DOHH2 (cell line): ENCODE results near the gene SSTR4.

Experiments
- H3F3A ChIP-seq: fragments of 200-600 bp; sonication (generic), shearing (Covaris generic); 2 replicates; pipeline ENCODE4 v1.6.0; 2016; ENCODE audit warnings: antibody characterized with exemption, mild to moderate bottlenecking; ENCODE audit not compliant: control insufficient read depth, insufficient read depth
- H3K27ac ChIP-seq: fragments of 200-600 bp; sonication (generic); 2 replicates; pipeline ENCODE4 v1.5.1; 2014; ENCODE audit warnings: low read depth, mild to moderate bottlenecking, low read length, moderate library complexity
- H3K27me3 ChIP-seq: fragments of 200-600 bp; sonication (generic); 2 replicates; pipeline ENCODE4 v1.6.1; 2014; ENCODE audit warnings: mild to moderate bottlenecking, low read length, mixed read lengths; ENCODE audit not compliant: control insufficient read depth
- H3K36me3 ChIP-seq: fragments of 200-600 bp; sonication (generic); 2 replicates; pipeline ENCODE4 v1.6.1; 2014; ENCODE audit warnings: mild to moderate bottlenecking, low read length, moderate library complexity, mixed read lengths; ENCODE audit not compliant: control insufficient read depth
- H3K4me1 ChIP-seq: fragments of 200-600 bp; sonication (generic); 2 replicates; pipeline ENCODE4 v1.6.1; 2014; ENCODE audit warnings: mild to moderate bottlenecking, low read length, mixed read lengths; ENCODE audit not compliant: control insufficient read depth
- H3K4me2 ChIP-seq: fragments of 200-600 bp; sonication (generic); 2 replicates; pipeline ENCODE4 v1.6.0; 2014; ENCODE audit warnings: mild to moderate bottlenecking, low read length, moderate library complexity
- H3K4me3 ChIP-seq: fragments of 200-600 bp; sonication (generic); 2 replicates; pipeline ENCODE4 v1.5.1; 2014; ENCODE audit warnings: mild to moderate bottlenecking, low read length, mixed read lengths
- H3K79me2 ChIP-seq: fragments of 200-600 bp; sonication (generic); 2 replicates; pipeline ENCODE4 v1.6.1; 2014; ENCODE audit warnings: mild to moderate bottlenecking, low read length, mixed read lengths; ENCODE audit not compliant: control insufficient read depth
- H3K9me2 ChIP-seq: fragments of 200-600 bp; sonication (generic); replicated peaks from 2 replicates; pipeline ENCODE4 v1.6.1; 2014; ENCODE audit warnings: mild to moderate bottlenecking, low read length, mixed read lengths; ENCODE audit not compliant: control insufficient read depth
- H3K9me3 ChIP-seq: fragments of 200-600 bp; sonication (generic); 2 replicates; pipeline ENCODE4 v1.6.1; 2014; ENCODE audit warnings: antibody characterized with exemption, low read length, mixed read lengths; ENCODE audit not compliant: control insufficient read depth, insufficient read depth
- H4K20me1 ChIP-seq: fragments of 200-600 bp; sonication (generic); 2 replicates; pipeline ENCODE4 v1.6.0; 2014; ENCODE audit warnings: low read depth, mild to moderate bottlenecking, antibody characterized with exemption, low read length, moderate library complexity; ENCODE audit not compliant: control insufficient read depth, insufficient read depth
- EZH2phosphoT487 ChIP-seq: fragments of 200-600 bp; sonication (generic); IDR thresholded peaks from 2 replicates; pipeline ENCODE4 v1.6.1; 2017; ENCODE audit warnings: borderline replicate concordance, mild to moderate bottlenecking, antibody characterized with exemption, low read length, moderate library complexity, mixed read lengths
- TF ChIP-seq, protein P1 (sequence below): fragments of 200-600 bp; sonication (generic); IDR thresholded peaks from one replicate; pipeline ENCODE4 v1.5.1; 2014; ENCODE audit warnings: antibody characterized with exemption, mild to moderate bottlenecking, low read depth, low read length; ENCODE audit not compliant: poor library complexity, severe bottlenecking

The SSTR4 gene

DNA sequence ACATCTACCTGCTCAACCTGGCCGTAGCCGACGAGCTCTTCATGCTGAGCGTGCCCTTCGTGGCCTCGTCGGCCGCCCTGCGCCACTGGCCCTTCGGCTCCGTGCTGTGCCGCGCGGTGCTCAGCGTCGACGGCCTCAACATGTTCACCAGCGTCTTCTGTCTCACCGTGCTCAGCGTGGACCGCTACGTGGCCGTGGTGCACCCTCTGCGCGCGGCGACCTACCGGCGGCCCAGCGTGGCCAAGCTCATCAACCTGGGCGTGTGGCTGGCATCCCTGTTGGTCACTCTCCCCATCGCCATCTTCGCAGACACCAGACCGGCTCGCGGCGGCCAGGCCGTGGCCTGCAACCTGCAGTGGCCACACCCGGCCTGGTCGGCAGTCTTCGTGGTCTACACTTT lies 619 bp downstream of the SSTR4 start:
- no peak overlapping the region for H3K27ac ChIP-seq
- no peak overlapping the region for H3K4me2 ChIP-seq
- H3K9me2 ChIP-seq = no peaks in the 10 kb centered on the region
- H3K4me1 ChIP-seq = no peaks in the 10 kb centered on the region
- H4K20me1 ChIP-seq = no peaks in the 10 kb centered on the region
- no peak overlapping the region for H3K4me3 ChIP-seq
- H3K79me2 ChIP-seq = no peaks in the 10 kb centered on the region
- H3K27me3 ChIP-seq = no peaks in the 10 kb centered on the region
- H3K9me3 ChIP-seq = peaks cover 3% of the 10 kb centered on the region; the same call in 1 of the 2 replicates
- no peaks in the 10 kb centered on the region for H3K36me3 ChIP-seq
- no peaks in the 10 kb centered on the region for H3F3A ChIP-seq
- TF ChIP-seq, protein P1, sequence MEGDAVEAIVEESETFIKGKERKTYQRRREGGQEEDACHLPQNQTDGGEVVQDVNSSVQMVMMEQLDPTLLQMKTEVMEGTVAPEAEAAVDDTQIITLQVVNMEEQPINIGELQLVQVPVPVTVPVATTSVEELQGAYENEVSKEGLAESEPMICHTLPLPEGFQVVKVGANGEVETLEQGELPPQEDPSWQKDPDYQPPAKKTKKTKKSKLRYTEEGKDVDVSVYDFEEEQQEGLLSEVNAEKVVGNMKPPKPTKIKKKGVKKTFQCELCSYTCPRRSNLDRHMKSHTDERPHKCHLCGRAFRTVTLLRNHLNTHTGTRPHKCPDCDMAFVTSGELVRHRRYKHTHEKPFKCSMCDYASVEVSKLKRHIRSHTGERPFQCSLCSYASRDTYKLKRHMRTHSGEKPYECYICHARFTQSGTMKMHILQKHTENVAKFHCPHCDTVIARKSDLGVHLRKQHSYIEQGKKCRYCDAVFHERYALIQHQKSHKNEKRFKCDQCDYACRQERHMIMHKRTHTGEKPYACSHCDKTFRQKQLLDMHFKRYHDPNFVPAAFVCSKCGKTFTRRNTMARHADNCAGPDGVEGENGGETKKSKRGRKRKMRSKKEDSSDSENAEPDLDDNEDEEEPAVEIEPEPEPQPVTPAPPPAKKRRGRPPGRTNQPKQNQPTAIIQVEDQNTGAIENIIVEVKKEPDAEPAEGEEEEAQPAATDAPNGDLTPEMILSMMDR = no peak
- TF ChIP-seq EZH2phosphoT487 = no peak

DNA sequence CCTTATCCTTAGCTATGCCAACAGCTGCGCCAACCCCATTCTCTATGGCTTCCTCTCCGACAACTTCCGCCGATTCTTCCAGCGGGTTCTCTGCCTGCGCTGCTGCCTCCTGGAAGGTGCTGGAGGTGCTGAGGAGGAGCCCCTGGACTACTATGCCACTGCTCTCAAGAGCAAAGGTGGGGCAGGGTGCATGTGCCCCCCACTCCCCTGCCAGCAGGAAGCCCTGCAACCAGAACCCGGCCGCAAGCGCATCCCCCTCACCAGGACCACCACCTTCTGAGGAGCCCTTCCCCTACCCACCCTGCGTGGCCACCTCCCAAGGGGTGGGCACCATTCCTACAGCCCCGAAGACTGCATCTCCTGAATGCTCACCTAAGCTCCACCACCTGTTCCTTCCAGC lies 1.3 kb downstream of the SSTR4 start:
- H3K9me2 ChIP-seq = no peaks in the 10 kb centered on the region
- H3K9me3 ChIP-seq = peaks cover 3% of the 10 kb centered on the region; the same call in 1 of the 2 replicates
- no peaks in the 10 kb centered on the region for H3F3A ChIP-seq
- no peaks in the 10 kb centered on the region for H3K36me3 ChIP-seq
- H3K4me1 ChIP-seq = no peaks in the 10 kb centered on the region
- no peaks in the 10 kb centered on the region for H4K20me1 ChIP-seq
- no peaks in the 10 kb centered on the region for H3K79me2 ChIP-seq
- H3K27ac ChIP-seq = no peak overlapping the region
- TF ChIP-seq, protein P1 = no peak
- no peak for TF ChIP-seq EZH2phosphoT487
- H3K4me2 ChIP-seq = no peak overlapping the region
- H3K27me3 ChIP-seq = no peaks in the 10 kb centered on the region
- H3K4me3 ChIP-seq = no peak overlapping the region

DNA sequence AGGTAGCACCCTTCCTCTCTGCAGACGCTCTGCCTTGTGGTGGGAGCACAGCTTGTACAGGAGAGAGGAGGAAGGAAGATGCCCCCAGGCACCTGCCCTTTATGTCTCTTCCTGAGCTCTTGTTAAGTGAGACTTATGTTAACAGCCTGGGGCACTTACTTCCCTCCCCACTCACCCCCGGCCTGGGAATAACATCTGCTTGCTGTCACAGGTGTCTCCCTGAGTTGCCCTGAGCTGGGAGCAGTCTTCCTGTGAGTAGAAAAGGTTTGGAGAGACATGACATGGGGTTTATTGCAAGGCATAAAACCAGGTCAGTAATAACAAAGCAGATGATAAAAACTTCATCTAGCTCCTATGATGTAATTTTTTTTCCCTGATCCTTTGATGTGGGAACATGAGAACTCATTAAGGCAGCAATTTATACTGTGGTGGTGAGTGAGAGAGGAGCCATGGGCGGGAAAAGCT lies 1.9 kb downstream of the SSTR4 start:
- H3K36me3 ChIP-seq = no peaks in the 10 kb centered on the region
- no peak overlapping the region for H3K27ac ChIP-seq
- no peaks in the 10 kb centered on the region for H3K9me2 ChIP-seq
- peaks cover 3% of the 10 kb centered on the region; the same call in 1 of the 2 replicates for H3K9me3 ChIP-seq
- H3K27me3 ChIP-seq = no peaks in the 10 kb centered on the region
- H3K79me2 ChIP-seq = no peaks in the 10 kb centered on the region
- H3K4me3 ChIP-seq = no peak overlapping the region
- no peaks in the 10 kb centered on the region for H3F3A ChIP-seq
- no peak for TF ChIP-seq EZH2phosphoT487
- TF ChIP-seq, protein P1 = no peak
- no peak overlapping the region for H3K4me2 ChIP-seq
- H4K20me1 ChIP-seq = no peaks in the 10 kb centered on the region
- H3K4me1 ChIP-seq = no peaks in the 10 kb centered on the region
